SK-N-SH (cell line): ENCODE data around the gene HRH1. TPM values are rescaled to one million over a fixed set of nuclear protein-coding genes. Genes with fewer than 3 reads are reported as not detected.
"Not testable (repeated sequence)": the region's sequence is repeated elsewhere in the genome, so short reads cannot be mapped to it uniquely, and the experiment has no call there.

Experiments used
- CTCF ChIA-PET: fragments of 300-600, 350-600 bp; formaldehyde crosslinking; extraction: SDS; loops from one replicate; lab custom pipeline; 2021; lab: Yijun Ruan, JAX
- POLR2A ChIA-PET: fragments of 350-600 bp; sonication (Branson Sonifier 250); formaldehyde crosslinking; extraction: SDS; loops from one replicate; lab custom pipeline; 2020; ENCODE audit warnings: antibody characterized with exemption, inconsistent platforms; lab: Yijun Ruan, JAX
- DNase-seq: peaks from one replicate; pipeline ENCODE4 v3.0.0; 2012
- H2AFZ ChIP-seq: fragments of 200-600 bp; sonication (generic); 2 replicates; pipeline ENCODE4 v1.8.1; 2016; ENCODE audit warnings: antibody characterized with exemption, mild to moderate bottlenecking, low read depth
- H3F3A ChIP-seq: fragments of 200-600 bp; sonication (generic); replicated peaks from 2 replicates; pipeline ENCODE3; 2016; ENCODE audit warnings: antibody characterized with exemption, mild to moderate bottlenecking; ENCODE audit not compliant: insufficient read depth
- H3K27ac ChIP-seq, 2 experiments: fragments of 200-500 bp in 1 of 2; fragments of 200-600 bp in 1 of 2; sonication (Bioruptor generic) in 1 of 2; sonication (generic), shearing (Covaris generic) in 1 of 2; 2 replicates each; pipeline versions ENCODE4 v1.5.1 to v1.6.1; 2014 to 2016; ENCODE audit warnings: low read depth in 2 of 2, inconsistent platforms in 1 of 2, low read length in 1 of 2, mild to moderate bottlenecking in 1 of 2, mixed read lengths in 1 of 2
- H3K27me3 ChIP-seq: fragments of 200-600 bp; sonication (generic), shearing (Covaris generic); 2 replicates; pipeline ENCODE4 v1.6.1; 2016; ENCODE audit warnings: mixed run types; ENCODE audit not compliant: insufficient read depth
- H3K36me3 ChIP-seq, 2 experiments: fragments of 200-500 bp in 1 of 2; fragments of 200-600 bp in 1 of 2; sonication (Bioruptor generic) in 1 of 2; sonication (generic) in 1 of 2; replicated peaks in 1 of 2; 2 replicates each; pipeline versions ENCODE3 to v1.5.1; 2014 to 2016; ENCODE audit warnings: low read length in 1 of 2, mild to moderate bottlenecking in 1 of 2; ENCODE audit not compliant: insufficient read depth in 2 of 2, control insufficient read depth in 1 of 2
- H3K4me1 ChIP-seq, 2 experiments: fragments of 200-500 bp in 1 of 2; fragments of 200-600 bp in 1 of 2; sonication (Bioruptor generic) in 1 of 2; sonication (generic), shearing (Covaris generic) in 1 of 2; 2 replicates each; pipeline versions ENCODE4 v1.5.1 to v1.6.1; 2014 to 2016; ENCODE audit warnings: low read depth in 1 of 2, low read length in 1 of 2, mixed run types in 1 of 2; ENCODE audit not compliant: insufficient read depth in 2 of 2, control insufficient read depth in 1 of 2
- H3K4me2 ChIP-seq: fragments of 200-600 bp; sonication (generic), shearing (Covaris generic); 2 replicates; pipeline ENCODE4 v1.6.1; 2017; ENCODE audit warnings: mixed run types
- H3K4me3 ChIP-seq, 2 experiments: fragments of 200-500 bp in 1 of 2; fragments of 200-600 bp in 1 of 2; sonication (Bioruptor generic) in 1 of 2; sonication (generic), shearing (Covaris generic) in 1 of 2; 2 replicates each; pipeline versions ENCODE4 v1.5.1 to v1.8.1; 2014 to 2016; ENCODE audit warnings: low read depth in 2 of 2, inconsistent platforms in 1 of 2, low read length in 1 of 2, mild to moderate bottlenecking in 1 of 2, mixed read lengths in 1 of 2, moderate library complexity in 1 of 2
- H3K79me2 ChIP-seq: fragments of 200-600 bp; sonication (generic); 2 replicates; pipeline ENCODE4 v1.8.1; 2017; ENCODE audit warnings: mild to moderate bottlenecking; ENCODE audit not compliant: insufficient read depth
- H3K9ac ChIP-seq: fragments of 200-600 bp; sonication (generic); 2 replicates; pipeline ENCODE4 v1.6.1; 2017; ENCODE audit warnings: mixed run types
- H3K9me2 ChIP-seq: fragments of 200-600 bp; sonication (generic); 2 replicates; pipeline ENCODE4 v1.6.1; 2017; ENCODE audit warnings: mixed run types
- H3K9me3 ChIP-seq: fragments of 200-600 bp; sonication (generic); 2 replicates; pipeline ENCODE4 v1.6.1; 2017; ENCODE audit warnings: mixed run types, mild to moderate bottlenecking, moderate library complexity
- H4K20me1 ChIP-seq: fragments of 200-600 bp; sonication (generic); 2 replicates; pipeline ENCODE4 v1.6.1; 2017; ENCODE audit warnings: mild to moderate bottlenecking, mixed run types; ENCODE audit not compliant: insufficient read depth
- CHD2 ChIP-seq: fragments of 150-350 bp; IDR thresholded peaks from 2 replicates; pipeline ENCODE4 v1.6.1; 2018; ENCODE audit warnings: low read length; ENCODE audit not compliant: partially characterized antibody
- CTCF ChIP-seq: fragments of 200-600 bp; sonication (generic); IDR thresholded peaks from 2 replicates; pipeline ENCODE4 v1.6.1; 2017; ENCODE audit warnings: antibody characterized with exemption, mild to moderate bottlenecking, moderate library complexity
- EP300 ChIP-seq, 2 experiments: IDR thresholded peaks; 2 replicates each; pipeline versions ENCODE4 v1.4.0 to v1.6.1; 2012; ENCODE audit warnings: borderline replicate concordance in 1 of 2, low read depth in 1 of 2, low read length in 1 of 2
- EZH2phosphoT487 ChIP-seq: fragments of 200-600 bp; sonication (generic); IDR thresholded peaks from 2 replicates; pipeline ENCODE4 v1.6.1; 2017; ENCODE audit warnings: low read depth, mixed run types, mild to moderate bottlenecking, antibody characterized with exemption, moderate library complexity, borderline replicate concordance
- FOXM1 ChIP-seq: IDR thresholded peaks from 2 replicates; pipeline ENCODE4 v1.4.0; 2012; ENCODE audit warnings: low read depth, mild to moderate bottlenecking
- GABPA ChIP-seq: IDR thresholded peaks from 2 replicates; pipeline ENCODE4 v1.4.0; 2012; ENCODE audit warnings: low read depth, mild to moderate bottlenecking
- JUND ChIP-seq: IDR thresholded peaks from 2 replicates; pipeline ENCODE4 v1.4.0; 2012
- POLR2AphosphoS5 ChIP-seq: IDR thresholded peaks from 2 replicates; pipeline ENCODE4 v1.6.1; 2012; ENCODE audit warnings: low read depth, low read length
- RAD21 ChIP-seq: IDR thresholded peaks from 2 replicates; pipeline ENCODE4 v1.6.1; 2012; ENCODE audit warnings: mild to moderate bottlenecking, low read length
- SMC3 ChIP-seq: IDR thresholded peaks from 2 replicates; pipeline ENCODE4 v1.6.1; 2012; ENCODE audit warnings: low read depth, low read length, improper control_type of control experiment
- TCF12 ChIP-seq: IDR thresholded peaks from 2 replicates; pipeline ENCODE4 v1.4.0; 2012
- YY1 ChIP-seq: IDR thresholded peaks from 2 replicates; pipeline ENCODE4 v1.4.0; 2012; ENCODE audit warnings: low read depth, mild to moderate bottlenecking
- ZBTB33 ChIP-seq: IDR thresholded peaks from 2 replicates; pipeline ENCODE4 v1.4.0; 2012; ENCODE audit warnings: low read depth, borderline replicate concordance
- WGBS: methylation state at CpG from one replicate; pipeline ENCODE4 v1.1.6; 2017; ENCODE audit warnings: low lambda C conversion rate; 5-methylcytosine and 5-hydroxymethylcytosine counted together
- polyA plus RNA-seq, 3 experiments: library from polyadenylated mRNA; depleted of rRNA; stranded (reverse); fragments of >200 nt; gene quantifications; 2 replicates each; pipeline ENCODE4 v1.2.3, GENCODE V29; 2012
- TF ChIP-seq, protein P1 (sequence below): IDR thresholded peaks from 2 replicates; pipeline ENCODE4 v1.6.1; 2012; ENCODE audit warnings: mild to moderate bottlenecking, low read depth, low read length, moderate library complexity
- TF ChIP-seq, protein P2 (sequence below): IDR thresholded peaks from 2 replicates; pipeline ENCODE4 v1.4.0; 2012; ENCODE audit warnings: low read depth

Gene HRH1
- polyA plus RNA-seq, 1 of the 3 experiments (the other 2 are of a cell fraction), result 6.2 TPM

DNA sequence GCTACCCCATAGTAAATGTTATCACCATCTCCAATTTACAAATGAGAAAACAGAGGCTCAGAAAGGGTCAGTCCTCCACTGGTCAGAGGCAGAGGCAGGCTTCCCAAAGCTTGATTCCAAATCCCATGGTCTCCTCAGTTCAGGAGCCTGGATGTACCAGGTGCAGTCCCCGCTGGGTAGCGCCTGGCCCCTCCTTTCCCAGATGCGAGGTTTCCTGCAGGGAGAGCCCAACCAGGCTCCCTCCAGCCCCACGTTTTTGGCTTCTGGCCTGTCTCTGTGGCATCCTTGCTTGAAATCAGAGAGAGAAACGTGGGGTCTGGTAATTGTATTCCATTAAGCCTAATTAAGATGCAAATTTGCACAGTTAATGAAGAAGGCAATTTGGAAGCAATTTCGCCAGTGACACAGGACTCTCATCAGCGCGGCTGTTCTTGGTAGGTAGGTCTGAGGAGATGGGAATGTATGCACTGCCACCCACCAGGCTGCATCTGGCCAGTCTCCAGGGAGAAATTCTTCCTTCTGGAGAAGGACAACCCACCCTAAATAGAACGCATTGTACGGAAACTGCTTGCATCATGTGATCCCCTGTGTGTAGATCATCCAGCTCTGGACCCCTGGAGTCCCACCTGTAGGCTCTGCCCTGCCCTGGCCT is 50.5 kb downstream of the HRH1 start (continued):
- no peak for TF ChIP-seq ZBTB33
- TF ChIP-seq TCF12, result peak; percentile 40

- H3K9me3 ChIP-seq, H3K4me2 ChIP-seq, H3K27me3 ChIP-seq, H3K9me2 ChIP-seq, H3K36me3 ChIP-seq, POLR2A ChIA-PET, H3K9ac ChIP-seq, H2AFZ ChIP-seq, H4K20me1 ChIP-seq, H3K4me3 ChIP-seq: not testable (repeated sequence)
- peak; percentile 64 for DNase-seq
- H3K27ac ChIP-seq, result peak overlapping the region in 1 of 2 experiments; percentile 97; a peak in 1 of 4 replicates
- CTCF ChIA-PET, result interaction anchor here (0.7 to 4.0 kb wide), 11 partner anchors 22 to 448 kb away, joined by 3 to 41 read pairs (median 4); partner anchors contain the start of gene HRH1
- H3F3A ChIP-seq, result peaks cover 32% of the 10 kb centered on the region
- TF ChIP-seq SMC3, result peak; percentile 57
- peak; percentile 53 for TF ChIP-seq CTCF
- TF ChIP-seq RAD21, result peak; percentile 68
- 96% methylated on average over 6 of the region's 14 CpGs for WGBS
- H3K79me2 ChIP-seq, result peaks cover 85% of the 10 kb centered on the region
- peaks cover 11 to 23% of the 10 kb centered on the region in 2 experiments; a peak in 3 of 4 replicates for H3K4me1 ChIP-seq
Measured at GRCh38 chr3:11205881-11206280, 51.6 kb downstream of the HRH1 start.

DNA sequence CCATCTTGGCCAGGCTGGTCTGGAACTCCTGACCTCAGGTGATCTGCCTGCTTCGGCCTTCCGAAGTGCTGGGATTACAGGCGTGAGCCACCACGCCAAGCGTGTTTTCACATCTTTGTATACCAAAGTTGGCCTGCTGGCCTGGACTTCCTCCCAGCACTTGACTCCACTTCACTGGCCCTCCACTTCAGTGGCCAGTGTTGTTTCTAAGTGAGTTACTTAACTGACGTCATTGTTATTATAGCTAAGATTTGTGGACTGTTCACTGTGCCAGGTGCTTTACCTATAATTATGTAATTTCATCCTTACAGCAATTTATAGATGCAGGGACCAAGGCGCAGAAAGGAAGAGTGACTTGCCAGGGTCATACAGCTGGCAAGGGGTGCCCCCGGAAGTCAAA is 52.0 kb downstream of the HRH1 start:
- Histone ChIP-seq H3K36me3 (peaks cover 0 to 6% of the 10 kb centered on the region in 2 experiments), H4K20me1 (no peaks in the 10 kb centered on the region), H3K27me3 (no peaks in the 10 kb centered on the region), H2AFZ (no peak overlapping the region), H3K9me3 (no peaks in the 10 kb centered on the region), H3K27ac (peak overlapping the region in 1 of 2 experiments; percentile 97; a peak in 2 of 4 replicates), H3K9me2 (no peaks in the 10 kb centered on the region), H3K4me2 (no peak overlapping the region), H3K79me2 (peaks cover 89% of the 10 kb centered on the region), H3K9ac (no peak overlapping the region), H3K4me1 (peaks cover 10 to 23% of the 10 kb centered on the region in 2 experiments; a peak in 3 of 4 replicates), H3K4me3 (no peak overlapping the region), H3F3A (peaks cover 32% of the 10 kb centered on the region)
- 98% methylated on average over 8 of the region's 8 CpGs for WGBS
- DNase-seq, result no peak
- POLR2A ChIA-PET, result no interaction called here
- CTCF ChIA-PET, result interaction anchor here (1.0 to 4.0 kb wide), 10 partner anchors 22 to 448 kb away, joined by 3 to 41 read pairs (median 4); partner anchors contain the start of gene HRH1
- no peak for TF ChIP-seq POLR2AphosphoS5
- no peak for TF ChIP-seq EP300 (IDR thresholded peaks at IDR 0.05; ENCODE audit: borderline replicate concordance in 1 of 2, low read depth in 1 of 2, low read length in 1 of 2)
- TF ChIP-seq, protein P1, sequence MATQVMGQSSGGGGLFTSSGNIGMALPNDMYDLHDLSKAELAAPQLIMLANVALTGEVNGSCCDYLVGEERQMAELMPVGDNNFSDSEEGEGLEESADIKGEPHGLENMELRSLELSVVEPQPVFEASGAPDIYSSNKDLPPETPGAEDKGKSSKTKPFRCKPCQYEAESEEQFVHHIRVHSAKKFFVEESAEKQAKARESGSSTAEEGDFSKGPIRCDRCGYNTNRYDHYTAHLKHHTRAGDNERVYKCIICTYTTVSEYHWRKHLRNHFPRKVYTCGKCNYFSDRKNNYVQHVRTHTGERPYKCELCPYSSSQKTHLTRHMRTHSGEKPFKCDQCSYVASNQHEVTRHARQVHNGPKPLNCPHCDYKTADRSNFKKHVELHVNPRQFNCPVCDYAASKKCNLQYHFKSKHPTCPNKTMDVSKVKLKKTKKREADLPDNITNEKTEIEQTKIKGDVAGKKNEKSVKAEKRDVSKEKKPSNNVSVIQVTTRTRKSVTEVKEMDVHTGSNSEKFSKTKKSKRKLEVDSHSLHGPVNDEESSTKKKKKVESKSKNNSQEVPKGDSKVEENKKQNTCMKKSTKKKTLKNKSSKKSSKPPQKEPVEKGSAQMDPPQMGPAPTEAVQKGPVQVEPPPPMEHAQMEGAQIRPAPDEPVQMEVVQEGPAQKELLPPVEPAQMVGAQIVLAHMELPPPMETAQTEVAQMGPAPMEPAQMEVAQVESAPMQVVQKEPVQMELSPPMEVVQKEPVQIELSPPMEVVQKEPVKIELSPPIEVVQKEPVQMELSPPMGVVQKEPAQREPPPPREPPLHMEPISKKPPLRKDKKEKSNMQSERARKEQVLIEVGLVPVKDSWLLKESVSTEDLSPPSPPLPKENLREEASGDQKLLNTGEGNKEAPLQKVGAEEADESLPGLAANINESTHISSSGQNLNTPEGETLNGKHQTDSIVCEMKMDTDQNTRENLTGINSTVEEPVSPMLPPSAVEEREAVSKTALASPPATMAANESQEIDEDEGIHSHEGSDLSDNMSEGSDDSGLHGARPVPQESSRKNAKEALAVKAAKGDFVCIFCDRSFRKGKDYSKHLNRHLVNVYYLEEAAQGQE, result no peak
- no peak for TF ChIP-seq EZH2phosphoT487
- no peak for TF ChIP-seq CHD2
- TF ChIP-seq, protein P2, sequence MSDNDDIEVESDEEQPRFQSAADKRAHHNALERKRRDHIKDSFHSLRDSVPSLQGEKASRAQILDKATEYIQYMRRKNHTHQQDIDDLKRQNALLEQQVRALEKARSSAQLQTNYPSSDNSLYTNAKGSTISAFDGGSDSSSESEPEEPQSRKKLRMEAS, result no peak
- TF ChIP-seq YY1, result no peak
- TF ChIP-seq FOXM1, result no peak
- no peak for TF ChIP-seq ZBTB33
- no peak for TF ChIP-seq GABPA
- TF ChIP-seq JUND, result no peak
